CD4-positive, alpha-beta T cell treated with Interleukin-15 for 4 hours (primary cell): Measurements from ENCODE around the gene SIK2.

Experiments used
- DNase-seq: peaks from one replicate; pipeline ENCODE4 v3.0.0-alpha.2; 2020; ENCODE audit warnings: low spot score

SIK2 gene

GRCh38 chr11:111582163-111582562 lies 20.1 kb upstream of the SIK2 start:
- no peak for DNase-seq

GRCh38 chr11:111582881-111583280 lies 19.4 kb upstream of the SIK2 start:
- DNase-seq = no peak

- DNase-seq = no peak
Measured at GRCh38 chr11:111585371-111585770, 16.9 kb upstream of the SIK2 start.

GRCh38 chr11:111586388-111586831 lies 15.8 kb upstream of the SIK2 start:
- peak; percentile 60 for DNase-seq

GRCh38 chr11:111589114-111589513 lies 13.1 kb upstream of the SIK2 start:
- DNase-seq = no peak

GRCh38 chr11:111589886-111590499 lies 12.3 kb upstream of the SIK2 start:
- no peak for DNase-seq

- DNase-seq = no peak
Measured at GRCh38 chr11:111591187-111591960, 10.9 kb upstream of the SIK2 start.

- DNase-seq = no peak
Measured at GRCh38 chr11:111592491-111592890, 9.8 kb upstream of the SIK2 start.

- DNase-seq = no peak
Measured at GRCh38 chr11:111596319-111596718, 5.9 kb upstream of the SIK2 start.

- DNase-seq = no peak
Measured at GRCh38 chr11:111598148-111598547, 4.1 kb upstream of the SIK2 start.

- DNase-seq = no peak
Measured at GRCh38 chr11:111598559-111598958, 3.7 kb upstream of the SIK2 start.

GRCh38 chr11:111601636-111601978 lies 642 bp upstream of the SIK2 start:
- no peak for DNase-seq

- DNase-seq = peak; percentile 5
Measured at GRCh38 chr11:111602865-111603610, 789 bp downstream of the SIK2 start.

GRCh38 chr11:111603611-111604130 lies 1.4 kb downstream of the SIK2 start:
- no peak for DNase-seq

- peak; percentile 61 for DNase-seq
Measured at GRCh38 chr11:111604392-111605009, 2.3 kb downstream of the SIK2 start.

- no peak for DNase-seq
Measured at GRCh38 chr11:111605681-111606080, 3.4 kb downstream of the SIK2 start.

- no peak for DNase-seq
Measured at GRCh38 chr11:111606986-111607385, 4.7 kb downstream of the SIK2 start.

- no peak for DNase-seq
Measured at GRCh38 chr11:111607751-111608150, 5.5 kb downstream of the SIK2 start.

- DNase-seq = no peak
Measured at GRCh38 chr11:111612224-111612623, 10.0 kb downstream of the SIK2 start.

- no peak for DNase-seq
Measured at GRCh38 chr11:111617286-111617685, 15.0 kb downstream of the SIK2 start.

- no peak for DNase-seq
Measured at GRCh38 chr11:111620518-111620917, 18.3 kb downstream of the SIK2 start.

GRCh38 chr11:111623527-111624030 lies 21.3 kb downstream of the SIK2 start:
- no peak for DNase-seq
